DMS79 (cell line): ENCODE data around the gene SLC26A4.
"Not testable (repeated sequence)": the region's sequence is repeated elsewhere in the genome, so short reads cannot be mapped to it uniquely, and the experiment has no call there.

Source experiments
- DNase-seq: peaks from one replicate; lab custom pipeline; 2025; lab: John Stamatoyannopoulos, UW

Gene SLC26A4

DNA sequence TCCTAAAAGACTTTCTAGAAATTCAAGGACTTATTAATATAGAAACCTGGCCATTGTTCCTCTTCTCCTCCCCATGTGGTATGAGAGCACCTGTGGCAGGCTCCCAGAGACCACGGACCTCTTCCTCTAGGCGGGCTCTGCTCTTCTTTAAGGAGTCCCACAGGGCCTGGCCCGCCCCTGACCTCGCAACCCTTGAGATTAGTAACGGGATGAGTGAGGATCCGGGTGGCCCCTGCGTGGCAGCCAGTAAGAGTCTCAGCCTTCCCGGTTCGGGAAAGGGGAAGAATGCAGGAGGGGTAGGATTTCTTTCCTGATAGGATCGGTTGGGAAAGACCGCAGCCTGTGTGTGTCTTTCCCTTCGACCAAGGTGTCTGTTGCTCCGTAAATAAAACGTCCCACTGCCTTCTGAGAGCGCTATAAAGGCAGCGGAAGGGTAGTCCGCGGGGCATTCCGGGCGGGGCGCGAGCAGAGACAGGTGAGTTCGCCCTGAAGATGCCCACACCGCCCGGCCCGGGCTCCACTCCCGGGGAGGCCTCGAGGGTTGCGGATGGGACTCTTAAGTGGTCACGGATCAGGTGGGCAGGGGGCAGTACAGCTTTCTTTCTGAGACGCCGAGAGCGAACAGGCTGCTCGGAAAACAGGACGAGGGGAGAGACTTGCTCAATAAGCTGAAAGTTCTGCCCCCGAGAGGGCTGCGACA, at the start of gene SLC26A4:
TSS of gene SLC26A4 (plus strand) at position 448 of the 700 bp plus-strand sequence. CDS start 814 bp downstream, outside the sequence.
- no peak for DNase-seq

DNA sequence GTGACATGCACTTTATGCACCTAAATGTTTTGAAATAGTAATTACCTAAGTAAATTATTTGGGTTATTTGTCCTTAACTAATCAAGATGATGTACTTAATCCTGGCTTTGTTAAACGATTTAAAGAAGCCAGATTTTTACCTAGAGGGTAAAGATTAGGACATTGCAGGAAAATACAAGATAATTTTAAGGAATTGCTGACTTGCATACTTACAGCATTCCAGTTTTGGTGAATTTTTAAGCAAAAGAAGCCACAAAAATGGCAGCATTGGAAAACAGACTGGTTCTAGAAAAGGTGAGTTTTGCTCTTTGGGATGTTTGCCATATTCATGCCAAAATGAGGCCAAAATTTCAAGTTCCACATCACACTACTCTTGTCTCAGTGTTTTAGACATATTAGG, 47.2 kb upstream of the SLC26A4 start:
- no peak for DNase-seq

DNA sequence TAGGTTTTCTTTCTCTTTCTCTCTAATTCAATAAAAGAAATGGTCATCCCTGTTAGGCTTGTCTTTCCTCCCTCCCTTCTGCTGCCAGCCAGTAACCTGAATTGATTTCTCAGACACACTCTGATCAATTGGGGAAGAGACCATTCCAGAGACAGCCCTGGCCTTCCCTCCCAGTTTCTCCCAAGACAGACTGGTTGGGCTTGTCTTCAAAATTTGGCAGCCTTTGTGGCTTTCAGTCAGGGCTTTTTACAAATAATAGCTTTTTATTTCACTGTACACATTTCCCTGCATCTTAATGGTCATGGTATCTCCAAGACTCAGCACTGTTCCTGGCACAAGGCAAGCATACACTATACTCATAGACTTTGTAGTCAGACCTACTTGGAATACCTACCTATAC, 46.7 kb upstream of the SLC26A4 start:
- DNase-seq, result no peak

DNA sequence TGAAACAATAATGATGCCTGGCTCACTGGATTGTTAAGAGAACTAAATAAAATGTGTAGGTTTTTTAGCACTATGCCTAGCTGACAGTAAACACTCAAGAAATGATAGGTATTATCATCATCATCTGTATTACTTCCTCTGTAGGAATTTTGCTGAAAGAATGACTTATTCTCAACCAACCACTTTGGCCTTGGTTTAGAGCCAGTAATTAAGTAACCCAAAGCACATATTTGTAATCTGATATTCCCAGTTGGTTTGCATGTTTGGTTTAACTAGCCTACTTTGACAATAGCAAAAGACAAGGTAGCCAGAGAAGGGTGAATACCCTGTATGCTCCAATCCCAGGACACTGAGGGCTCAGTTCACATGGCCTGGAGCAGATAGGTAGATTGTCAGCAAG, 46.2 kb upstream of the SLC26A4 start:
- DNase-seq, result no peak

DNA sequence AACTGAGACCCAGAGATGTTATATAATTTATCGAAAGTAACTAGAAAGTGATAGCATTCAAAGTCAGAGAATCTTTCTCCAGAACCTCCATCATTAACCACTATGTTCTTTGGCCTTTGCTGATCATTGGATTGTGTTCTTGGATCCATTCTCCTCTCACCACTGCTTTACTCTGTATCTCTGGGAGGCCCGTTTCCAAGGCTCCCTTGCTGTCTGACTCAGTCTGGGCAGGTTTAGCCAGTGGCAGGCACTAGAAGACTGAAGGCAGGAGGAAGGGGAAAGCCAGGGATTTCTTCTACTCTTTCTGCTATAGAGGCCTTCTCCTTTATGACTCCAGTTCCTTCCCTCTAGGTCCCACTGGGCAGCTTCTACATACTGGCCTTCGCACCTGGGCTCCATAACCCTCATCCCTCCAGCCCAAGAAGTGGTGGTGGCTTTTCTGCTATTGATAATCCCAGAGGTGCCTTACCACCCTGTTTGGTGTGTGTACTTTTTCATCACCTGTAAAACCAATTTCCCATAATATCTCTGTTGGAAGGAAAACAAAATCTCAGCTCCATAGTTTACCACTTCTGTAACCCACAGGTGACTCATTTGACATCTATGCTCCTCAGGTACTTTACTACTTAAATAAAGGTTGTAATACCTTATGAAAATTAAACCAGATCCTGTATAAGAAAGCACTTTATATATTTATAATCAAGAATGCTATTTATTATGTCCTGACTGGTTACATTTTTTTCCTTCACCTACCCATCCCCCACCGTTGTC, 44.5 kb upstream of the SLC26A4 start:
- no peak for DNase-seq

DNA sequence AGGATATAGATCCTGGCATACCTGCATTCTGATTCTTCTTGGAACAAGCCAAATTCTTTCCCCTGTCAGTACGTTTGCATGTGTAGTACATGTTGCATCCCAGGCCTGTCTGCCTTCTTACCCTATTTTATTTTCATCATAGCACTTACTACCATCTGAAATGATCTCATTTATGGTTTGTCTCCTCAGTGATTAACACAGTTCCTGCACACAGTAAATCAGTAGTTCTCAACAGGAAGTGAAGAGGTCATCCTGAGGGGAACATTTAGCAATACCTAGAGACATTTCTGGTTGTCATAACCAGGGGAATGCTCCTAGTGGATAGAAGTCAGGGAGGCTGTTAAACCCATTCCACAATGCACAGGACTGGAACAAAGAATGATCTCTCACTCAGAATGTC, 38.2 kb upstream of the SLC26A4 start:
- DNase-seq, result no peak

DNA sequence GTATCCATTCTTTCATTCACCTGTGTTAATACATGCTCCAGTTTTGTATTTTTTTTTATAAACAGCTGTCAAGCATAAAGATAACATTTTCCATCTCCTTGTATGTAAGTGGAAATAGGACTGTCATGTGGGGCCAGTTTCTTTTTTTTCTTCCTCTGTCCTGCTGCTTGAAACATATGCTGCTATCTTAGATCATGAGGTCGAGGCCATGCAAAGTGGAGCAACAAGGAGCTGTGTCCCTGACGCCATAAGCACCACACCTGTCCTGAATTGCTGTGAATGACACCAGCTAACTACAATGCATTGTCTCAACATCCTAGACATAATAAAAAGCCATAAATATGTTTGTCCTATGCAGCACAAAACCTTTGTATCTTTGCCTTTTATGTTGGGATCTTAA, 37.7 kb upstream of the SLC26A4 start:
- DNase-seq, result no peak

DNA sequence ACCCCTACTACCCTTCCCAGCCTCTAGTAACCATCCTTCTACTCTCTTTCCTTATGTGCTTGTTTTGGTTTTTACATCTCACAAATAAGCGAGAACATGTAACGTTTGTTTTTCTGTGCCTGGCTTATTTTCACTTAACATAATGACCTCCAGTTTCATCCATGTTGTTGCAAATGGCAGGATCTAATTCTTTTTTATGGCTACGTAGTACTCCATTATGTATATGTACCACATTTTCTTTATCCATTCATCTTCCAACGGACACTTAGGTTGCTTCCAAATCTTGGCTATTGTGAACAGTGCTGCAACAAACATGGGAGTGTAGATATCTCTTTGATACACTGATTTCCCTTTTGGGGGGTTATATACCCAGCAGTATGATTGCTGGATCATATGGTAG, 33.6 kb upstream of the SLC26A4 start:
- no peak for DNase-seq

DNA sequence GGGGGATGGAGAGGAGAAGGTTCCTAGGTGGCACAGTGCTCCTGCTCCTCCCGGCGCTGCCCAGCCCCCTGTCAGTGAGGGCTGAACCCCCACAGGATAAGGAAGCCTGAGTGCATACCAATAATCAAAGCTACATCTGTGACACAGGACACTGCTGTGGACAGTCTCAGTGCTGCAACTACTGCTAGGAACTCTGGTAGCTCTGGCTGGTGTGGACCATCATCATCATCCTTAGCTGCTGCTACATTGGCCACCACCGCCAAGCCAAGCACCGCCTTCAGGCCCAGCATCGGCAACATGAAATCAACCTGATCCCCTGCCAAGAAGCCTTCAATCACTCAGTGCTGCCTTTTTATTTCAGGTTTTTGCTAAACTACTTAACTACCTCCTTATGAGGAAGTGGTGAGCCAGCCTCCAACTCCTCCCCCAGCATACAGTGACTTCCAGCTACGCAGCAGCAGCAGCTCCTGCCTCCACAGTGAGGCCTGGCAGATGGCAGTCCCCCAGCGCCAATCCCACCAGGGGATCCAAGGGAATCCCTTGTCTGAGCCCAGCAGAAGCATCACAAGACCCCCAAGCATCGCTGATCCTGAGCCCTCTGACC, 32.1 kb upstream of the SLC26A4 start:
- no peak for DNase-seq

DNA sequence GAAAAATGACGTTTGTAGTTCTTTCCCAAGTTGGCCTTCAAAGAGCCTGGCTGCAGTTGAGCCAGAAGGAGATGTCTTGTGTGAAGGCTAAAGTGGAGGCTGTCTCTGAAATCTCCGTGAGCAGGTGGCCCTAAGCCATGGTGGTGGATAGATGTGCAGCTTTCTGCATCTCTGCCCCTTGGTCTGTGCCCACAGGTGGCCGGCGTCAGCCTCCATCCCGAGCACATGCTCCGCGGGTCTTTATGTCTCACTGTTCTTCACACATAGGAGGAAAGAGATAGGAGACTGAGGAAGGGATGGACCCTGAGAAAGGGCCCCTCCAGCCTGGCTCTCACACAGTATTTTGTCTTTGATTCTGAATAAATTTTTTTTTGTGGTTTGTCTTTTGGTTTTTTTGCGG, 30.3 kb upstream of the SLC26A4 start:
- DNase-seq, result no peak

DNA sequence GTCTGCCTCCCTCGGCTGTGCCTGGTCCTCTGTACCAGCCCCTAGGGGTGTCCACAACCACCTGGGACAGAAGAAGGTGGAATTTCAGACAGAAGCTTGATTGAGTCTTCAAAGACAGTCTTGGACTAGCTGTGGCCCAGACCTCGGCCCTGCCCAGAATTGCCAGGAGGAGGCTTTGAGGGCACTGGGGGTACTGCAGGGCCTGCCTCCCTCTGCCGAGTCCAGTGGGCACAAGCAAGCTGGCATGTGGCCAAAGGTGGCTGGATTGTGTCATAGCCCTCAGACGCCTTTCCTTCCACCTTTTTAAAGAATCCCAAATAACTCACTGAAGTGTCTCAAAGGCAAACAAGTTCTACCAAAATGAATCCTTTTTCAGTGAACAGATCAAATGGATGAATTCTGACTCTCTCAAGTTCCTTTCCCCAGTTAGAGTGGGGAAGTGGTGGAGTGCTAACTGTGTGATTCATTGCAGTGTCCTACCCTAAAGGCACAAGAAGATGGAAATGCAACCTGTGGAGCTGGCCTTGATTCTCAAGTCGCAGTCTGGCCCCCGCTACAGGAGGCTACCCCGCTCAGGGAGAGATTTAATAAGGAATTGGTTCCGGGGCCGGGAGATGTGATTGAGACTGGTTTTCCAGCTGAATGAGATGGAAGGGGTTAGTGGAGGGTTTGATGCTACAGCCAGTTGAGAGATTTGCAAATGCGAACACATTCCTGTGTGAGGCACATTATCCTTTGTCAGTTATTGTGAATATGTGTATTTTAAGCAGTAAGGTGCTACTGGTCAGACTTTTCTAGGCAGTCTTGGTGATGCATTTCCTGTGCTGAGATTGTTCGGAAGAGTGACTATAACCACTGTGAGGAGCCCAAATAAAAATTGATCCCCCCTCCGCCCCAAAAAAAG, 28.8 kb upstream of the SLC26A4 start:
- no peak for DNase-seq

DNA sequence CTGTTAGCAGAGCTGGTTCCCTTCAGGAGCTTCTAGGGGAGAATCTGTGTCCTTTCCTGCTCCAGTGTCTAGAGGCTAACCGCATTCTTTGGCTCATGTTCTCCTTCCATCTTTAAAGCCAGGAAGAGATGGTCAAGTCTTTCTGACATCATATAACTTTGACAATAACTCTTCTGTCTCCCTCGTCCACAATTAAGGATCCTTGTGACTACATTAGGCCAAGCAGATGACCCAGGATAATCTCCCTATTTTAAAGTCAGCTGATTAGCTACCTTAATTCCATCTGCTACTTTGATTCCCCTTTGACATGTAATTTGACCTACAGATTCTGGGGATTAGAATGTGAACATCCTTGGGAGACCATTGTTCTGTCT, 28.1 kb upstream of the SLC26A4 start:
- no peak for DNase-seq

DNA sequence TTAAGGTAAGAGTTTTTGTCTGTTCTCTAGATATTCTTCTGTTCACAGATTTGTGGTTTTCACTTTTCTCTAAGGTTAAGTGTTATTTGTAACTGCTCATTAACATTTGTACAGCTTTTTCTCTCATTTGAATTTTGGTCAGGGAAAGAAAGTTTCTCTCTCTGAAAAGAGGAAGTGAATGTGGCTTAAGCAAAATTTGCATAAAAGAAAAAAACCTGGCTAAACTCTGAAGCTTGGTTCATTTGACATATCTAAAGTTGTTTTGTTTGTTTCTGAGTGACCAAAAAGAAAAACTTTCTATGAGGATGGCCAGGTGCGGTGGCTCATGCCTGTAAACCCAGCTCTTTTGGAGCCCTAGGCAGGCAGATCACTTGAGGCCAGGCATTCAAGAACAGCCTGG, 22.0 kb upstream of the SLC26A4 start:
- DNase-seq, result no peak

DNA sequence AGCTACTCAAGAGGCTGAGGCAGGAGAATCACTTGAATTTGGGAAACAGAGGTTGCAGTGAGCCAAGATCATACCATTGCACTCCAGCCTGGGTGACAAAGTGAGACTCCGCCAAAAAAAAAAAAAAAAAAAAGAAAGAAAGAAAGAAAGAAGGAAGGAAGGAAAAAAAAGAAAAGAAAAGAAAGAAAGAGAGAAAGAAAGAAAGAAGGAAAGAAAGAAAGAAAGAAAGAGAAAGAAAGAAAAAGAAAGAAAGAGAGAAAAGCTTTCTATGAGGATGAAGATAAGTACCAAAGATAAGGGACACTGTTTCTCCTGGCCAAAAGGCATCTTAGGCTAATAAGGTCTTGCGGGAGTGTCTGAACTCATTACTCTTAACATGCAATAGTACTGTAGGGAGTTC, 21.6 kb upstream of the SLC26A4 start:
- DNase-seq, result not testable (repeated sequence)

DNA sequence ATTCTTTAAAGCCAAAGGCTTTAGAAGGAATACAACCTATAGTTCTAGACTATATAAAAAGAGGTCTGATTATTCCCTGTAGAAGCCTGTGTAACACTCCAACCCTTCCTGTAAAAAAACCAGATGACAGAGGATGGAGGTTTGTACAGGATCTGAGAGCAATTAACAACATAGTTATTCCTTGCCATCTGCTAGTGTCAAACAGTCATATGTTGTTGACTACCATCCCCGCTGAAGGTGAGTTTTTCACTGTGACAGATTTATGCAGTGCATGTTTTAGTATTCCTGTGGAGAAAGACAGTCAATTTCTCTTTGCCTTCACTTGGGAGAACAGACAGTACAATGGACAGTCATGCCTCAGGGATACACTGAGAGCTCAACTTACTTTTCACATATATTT, 19.0 kb upstream of the SLC26A4 start:
- DNase-seq, result no peak

DNA sequence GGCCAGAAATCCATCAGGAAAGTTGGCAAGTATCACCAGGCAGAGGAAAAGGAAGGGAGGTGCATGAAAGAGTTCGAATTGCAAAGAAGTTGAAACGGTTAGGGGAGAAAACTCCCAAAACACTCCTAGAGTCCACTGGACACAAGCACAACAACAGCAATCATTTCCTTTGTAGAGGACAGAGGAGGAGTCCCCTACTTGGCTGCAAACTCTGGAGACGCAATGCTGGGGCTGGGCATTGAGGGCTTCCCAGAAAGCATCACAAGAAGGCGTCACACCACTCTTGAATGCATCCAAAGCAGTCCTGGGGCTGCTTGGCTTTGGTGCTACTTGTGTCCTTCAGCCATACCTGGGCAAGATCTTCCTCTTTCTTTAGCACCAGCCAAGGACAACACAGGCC, 18.1 kb upstream of the SLC26A4 start:
- DNase-seq, result no peak

DNA sequence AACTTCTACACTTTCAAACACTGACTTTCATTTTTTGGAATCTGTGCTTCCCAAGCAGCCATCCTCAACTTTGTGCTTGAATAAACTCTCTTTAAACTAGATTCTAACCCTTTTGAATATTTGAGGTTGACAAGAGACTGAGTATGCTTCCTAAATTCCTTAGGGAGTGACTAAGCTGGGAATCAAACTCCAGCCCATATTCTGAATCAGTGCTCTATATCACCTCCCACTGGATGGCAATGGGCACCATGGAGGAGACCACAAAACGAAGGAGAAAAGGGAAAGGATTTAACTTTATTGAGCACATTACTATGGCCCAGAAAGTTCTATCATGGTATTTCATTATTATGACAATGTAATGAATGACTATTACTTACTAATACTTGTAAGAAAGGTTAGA, 17.2 kb upstream of the SLC26A4 start:
- DNase-seq, result no peak

DNA sequence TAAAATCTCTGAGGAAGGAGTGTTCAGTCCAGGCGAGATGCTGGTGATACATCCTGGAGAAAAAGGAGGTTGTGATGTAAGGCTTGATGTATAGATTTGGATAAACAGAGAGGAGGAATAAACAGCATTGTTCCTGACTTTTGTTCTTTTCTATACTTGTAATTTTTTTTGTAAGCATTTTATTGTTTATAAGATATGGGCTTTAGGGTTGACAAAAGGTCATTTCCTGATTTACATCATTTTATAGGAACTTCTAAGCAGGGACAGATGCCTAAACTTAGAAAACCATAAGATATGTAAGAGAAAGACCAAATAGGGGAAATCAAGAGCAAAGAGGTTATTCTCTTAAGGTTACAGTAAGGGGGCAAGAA, 16.7 kb upstream of the SLC26A4 start:
- no peak for DNase-seq

DNA sequence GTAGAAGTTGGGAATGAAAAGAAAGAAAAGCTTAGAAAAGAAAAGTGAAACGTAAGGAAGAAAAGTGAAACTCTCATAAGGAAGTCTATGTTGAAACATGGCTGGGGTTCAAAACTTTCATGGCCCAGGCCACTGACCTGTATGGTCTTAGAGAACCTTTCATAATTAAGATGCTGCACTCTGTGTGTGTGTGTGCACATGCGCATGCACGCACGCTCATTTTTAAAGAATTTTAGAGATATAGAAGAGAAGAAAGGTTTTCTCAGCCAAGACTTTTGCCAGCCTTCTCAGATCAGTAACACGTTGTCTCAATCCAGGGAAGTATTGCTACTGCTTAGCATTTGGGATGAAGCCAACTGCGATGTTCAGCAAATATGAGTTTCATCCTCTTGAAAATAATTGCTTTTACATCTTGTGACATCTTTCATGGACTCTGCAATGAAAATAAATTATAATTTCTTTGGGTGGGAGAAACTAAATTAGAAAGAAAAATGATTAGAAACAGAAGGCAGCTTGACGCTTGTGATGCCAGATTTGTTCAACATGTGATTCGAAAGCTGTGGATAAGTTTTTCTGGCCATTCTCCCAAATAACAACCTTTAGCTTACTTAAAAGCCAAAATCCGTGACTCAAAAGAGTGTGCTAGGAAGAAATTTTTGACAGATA, 16.2 kb upstream of the SLC26A4 start:
- DNase-seq, result no peak

DNA sequence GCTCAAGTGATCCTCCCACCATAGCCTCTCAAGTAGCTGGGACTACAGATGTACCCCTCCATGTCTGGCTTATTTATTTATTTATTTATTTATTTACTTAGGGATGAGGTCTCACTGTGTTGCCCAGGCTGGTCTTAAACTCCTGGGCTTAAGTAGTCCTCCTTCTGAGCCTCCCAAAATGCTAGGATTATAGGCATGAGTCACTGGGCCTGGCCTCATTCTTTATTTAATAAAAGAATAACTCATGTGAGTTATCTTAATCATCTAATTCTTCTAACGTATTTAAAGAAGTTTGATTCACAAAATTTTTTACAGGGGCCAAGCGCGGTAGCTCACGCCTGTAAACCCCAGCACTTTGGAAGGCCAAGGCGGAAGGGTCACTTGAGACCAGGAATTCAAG, 8.0 kb upstream of the SLC26A4 start:
- no peak for DNase-seq

DNA sequence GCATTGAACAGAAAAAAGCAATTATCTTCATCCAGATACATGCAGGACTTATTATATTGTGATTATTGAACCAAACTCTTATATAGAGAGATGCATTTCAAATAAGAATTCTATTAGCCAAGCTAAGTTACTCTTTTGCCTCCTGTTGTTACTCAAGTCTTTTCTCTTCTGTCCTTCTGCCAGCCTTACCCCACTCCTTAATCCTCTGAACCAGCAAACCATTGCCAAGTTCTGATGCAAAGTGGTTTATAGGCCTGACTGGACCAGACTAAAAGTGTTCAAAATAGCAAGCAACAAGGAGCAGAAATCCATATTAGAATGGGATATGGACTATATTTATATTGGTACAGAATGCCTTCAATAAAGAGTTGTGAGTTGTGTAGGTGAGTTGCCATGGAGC, 2.2 kb upstream of the SLC26A4 start:
- DNase-seq, result no peak

DNA sequence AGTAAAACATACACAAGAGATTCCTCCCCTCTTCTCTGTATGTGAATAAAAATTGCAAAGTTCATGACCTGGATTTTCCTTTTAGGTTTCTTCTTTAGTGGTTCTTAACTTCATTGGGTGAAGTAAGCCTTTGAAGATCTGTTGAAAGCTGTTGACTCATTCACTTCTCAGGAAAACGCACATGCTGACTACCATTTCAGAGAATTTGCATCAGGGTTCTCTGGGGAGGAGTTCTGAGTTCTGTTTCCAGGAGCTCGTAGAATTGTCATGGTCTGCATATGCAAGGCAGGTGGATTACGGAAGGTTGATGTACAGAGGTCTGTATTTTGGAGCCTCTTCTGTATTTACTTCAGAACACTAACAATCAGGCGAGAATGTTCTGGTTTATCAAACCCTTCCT, 962 bp upstream of the SLC26A4 start:
- no peak for DNase-seq
